Liver (tissue), 9 donors: ENCODE data around the gene PTPRN2. TPM values are rescaled to one million over a fixed set of nuclear protein-coding genes. Genes with fewer than 3 reads are reported as not detected.

ENCODE experiments used
- DNase-seq: peaks from one replicate; pipeline ENCODE4 v3.0.0-alpha.2; 2017; ENCODE audit warnings: low spot score
- H3K27ac ChIP-seq, 2 donors: one replicate each; pipeline ENCODE4 v1.7.0; 2013; ENCODE audit warnings: inconsistent platforms in 2 of 2, low read length in 2 of 2, control low read depth in 1 of 2, low read depth in 1 of 2, mild to moderate bottlenecking in 1 of 2
- H3K27me3 ChIP-seq, 4 donors: one replicate each; pipeline versions ENCODE4 v1.6.1 to v1.7.0; 2013; ENCODE audit warnings: low read length in 3 of 4, inconsistent platforms in 1 of 4, mild to moderate bottlenecking in 1 of 4, moderate library complexity in 1 of 4; ENCODE audit not compliant: control insufficient read depth in 4 of 4, insufficient read depth in 4 of 4
- H3K36me3 ChIP-seq, 4 donors: one replicate each; pipeline versions ENCODE4 v1.6.1 to v1.7.0; 2013; ENCODE audit warnings: low read length in 3 of 4, mild to moderate bottlenecking in 3 of 4, low read depth in 1 of 4, moderate library complexity in 1 of 4; ENCODE audit not compliant: control insufficient read depth in 4 of 4, insufficient read depth in 3 of 4
- H3K4me1 ChIP-seq, 4 donors: one replicate each; pipeline versions ENCODE4 v1.6.1 to v1.7.0; 2013; ENCODE audit warnings: low read length in 3 of 4, mild to moderate bottlenecking in 3 of 4, moderate library complexity in 1 of 4; ENCODE audit not compliant: control insufficient read depth in 4 of 4, insufficient read depth in 4 of 4
- H3K4me3 ChIP-seq, 3 donors: one replicate each; pipeline versions ENCODE4 v1.6.1 to v1.7.0; 2013; ENCODE audit warnings: low read length in 3 of 3, control low read depth in 1 of 3, low read depth in 1 of 3, mild to moderate bottlenecking in 1 of 3
- H3K9ac ChIP-seq, 2 donors: one replicate each; pipeline ENCODE4 v1.7.0; 2013; ENCODE audit warnings: low read length in 2 of 2, mild to moderate bottlenecking in 2 of 2, moderate library complexity in 2 of 2, control low read depth in 1 of 2, low read depth in 1 of 2
- H3K9me3 ChIP-seq, 4 donors: one replicate each; pipeline versions ENCODE4 v1.6.1 to v1.7.0; 2013; ENCODE audit warnings: low read length in 3 of 4; ENCODE audit not compliant: control insufficient read depth in 4 of 4
- EGR1 ChIP-seq, 2 donors: IDR thresholded peaks; 2 replicates each; pipeline ENCODE4 v1.6.1; 2016 to 2018; ENCODE audit warnings: antibody characterized with exemption in 2 of 2, low read depth in 2 of 2
- FOXA1 ChIP-seq: IDR thresholded peaks from 2 replicates; pipeline ENCODE4 v1.6.1; 2016; ENCODE audit warnings: antibody characterized with exemption
- FOXA2 ChIP-seq: IDR thresholded peaks from 2 replicates; pipeline ENCODE4 v1.6.1; 2016; ENCODE audit warnings: antibody characterized with exemption
- GABPA ChIP-seq, 2 donors: IDR thresholded peaks in 1 of 2; conservative IDR thresholded peaks in 1 of 2; 2 replicates each; pipeline ENCODE4 v1.6.1; 2016; ENCODE audit warnings: antibody characterized with exemption in 2 of 2, mild to moderate bottlenecking in 1 of 2, moderate library complexity in 1 of 2
- HNF4A ChIP-seq, 2 donors: conservative IDR thresholded peaks; 2 replicates each; pipeline ENCODE4 v1.6.1; 2016; ENCODE audit warnings: antibody characterized with exemption in 2 of 2, mild to moderate bottlenecking in 2 of 2
- HNF4G ChIP-seq: IDR thresholded peaks from 2 replicates; pipeline ENCODE4 v1.6.1; 2016; ENCODE audit warnings: antibody characterized with exemption
- JUND ChIP-seq, 2 donors: IDR thresholded peaks; 2 replicates each; pipeline ENCODE4 v1.6.1; 2016; ENCODE audit warnings: antibody characterized with exemption in 2 of 2
- NR2F2 ChIP-seq: IDR thresholded peaks from 2 replicates; pipeline ENCODE4 v1.6.1; 2016; ENCODE audit warnings: antibody characterized with exemption
- RAD21 ChIP-seq, 2 donors: IDR thresholded peaks; 2 replicates each; pipeline ENCODE4 v1.6.1; 2016; ENCODE audit warnings: antibody characterized with exemption in 2 of 2, mild to moderate bottlenecking in 2 of 2
- RXRA ChIP-seq, 2 donors: IDR thresholded peaks; 2 replicates each; pipeline ENCODE4 v1.6.1; 2017 to 2018; ENCODE audit warnings: antibody characterized with exemption in 2 of 2, mild to moderate bottlenecking in 1 of 2
- SP1 ChIP-seq: IDR thresholded peaks from 2 replicates; pipeline ENCODE4 v1.6.1; 2018; ENCODE audit warnings: antibody characterized with exemption, mild to moderate bottlenecking
- TAF1 ChIP-seq: conservative IDR thresholded peaks from 2 replicates; pipeline ENCODE4 v1.6.1; 2016; ENCODE audit warnings: antibody characterized with exemption, mild to moderate bottlenecking
- YY1 ChIP-seq: IDR thresholded peaks from 2 replicates; pipeline ENCODE4 v1.6.1; 2016; ENCODE audit warnings: antibody characterized with exemption, mild to moderate bottlenecking
- WGBS: extraction: QIAGEN DNeasy Blood & Tissue Kit; methylation state at CpG from one replicate; pipeline ENCODE4 v1.1.7; 2013; 5-methylcytosine and 5-hydroxymethylcytosine counted together
- polyA plus RNA-seq, 2 donors: library from polyadenylated mRNA; stranded (reverse) in 1 of 2; unstranded in 1 of 2; fragments of 200-250 nt in 1 of 2; fragments of >200 nt in 1 of 2; fragmentation: Nextera tagmentation in 1 of 2; extraction: Ambion mirVana in 1 of 2; gene quantifications; one replicate each; pipeline versions ENCODE4 v1.2.1 to v1.2.3, GENCODE V29; 2013 to 2015
- total RNA-seq, 2 donors: library from RNA; depleted of rRNA; stranded (reverse); fragments of >200 nt; gene quantifications; one replicate each; pipeline ENCODE4 v1.2.3, GENCODE V29; 2014
- TF ChIP-seq, protein P1 (sequence below): fragments of 150-350 bp; IDR thresholded peaks from 2 replicates; pipeline ENCODE4 v1.5.1; 2017; ENCODE audit warnings: improper control_type of control experiment, low read depth, low read length; ENCODE audit not compliant: missing input control
- TF ChIP-seq, protein P2 (sequence below): IDR thresholded peaks from 2 replicates; pipeline ENCODE4 v1.6.1; 2016; ENCODE audit warnings: antibody characterized with exemption
- TF ChIP-seq, protein P3 (sequence below): IDR thresholded peaks from 2 replicates; pipeline ENCODE4 v1.6.1; 2016; ENCODE audit warnings: antibody characterized with exemption
- TF ChIP-seq, protein P4 (sequence below): IDR thresholded peaks from 2 replicates; pipeline ENCODE4 v1.6.1; 2016; ENCODE audit warnings: antibody characterized with exemption
- TF ChIP-seq, protein P5 (sequence below): IDR thresholded peaks from 2 replicates; pipeline ENCODE4 v1.6.1; 2016; ENCODE audit warnings: antibody characterized with exemption, mild to moderate bottlenecking
- donor health status: healthy.
- donor health status: healthy.
- donor health status: healthy.
- donor health status: healthy.
- donor health status: healthy.

Gene PTPRN2
- total and polyA plus RNA-seq, 4 donors, result 0.75 to 1.9 (median 1.1) TPM

DNA sequence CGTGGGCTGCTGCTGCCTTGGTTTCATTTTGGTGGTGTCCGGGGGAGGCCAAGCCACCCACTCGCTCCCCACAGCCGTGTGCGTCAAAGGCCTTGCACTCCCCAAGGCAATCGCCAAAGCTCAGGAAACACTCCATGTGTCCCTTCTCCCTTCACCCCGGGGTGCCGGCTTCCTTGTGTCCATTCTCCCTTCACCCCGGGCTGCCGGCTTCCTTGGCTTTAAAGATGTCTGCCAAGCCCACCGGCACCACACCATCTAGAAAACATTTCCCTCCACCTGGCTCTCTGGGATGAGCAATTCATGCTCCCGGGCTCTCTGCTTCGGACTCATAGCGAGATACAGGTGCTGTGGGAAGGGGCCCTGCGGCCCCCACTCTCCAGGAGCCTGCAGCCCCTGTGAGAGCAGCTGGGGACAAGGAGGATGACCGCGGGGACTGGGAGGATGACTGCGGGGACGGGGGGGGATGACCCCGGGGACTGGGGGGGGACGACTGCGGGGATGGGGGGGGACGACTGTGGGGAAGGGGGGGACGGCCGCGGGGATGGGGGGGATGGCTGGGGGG is 928.7 kb downstream of the PTPRN2 start:
- no peak for DNase-seq
- Histone ChIP-seq H3K4me3 (no peak overlapping the region), H3K36me3 (no peaks in the 10 kb centered on the region), H3K27me3 (no peaks in the 10 kb centered on the region), H3K4me1 (no peaks in the 10 kb centered on the region), H3K9ac (no peak overlapping the region), H3K27ac (no peak overlapping the region), H3K9me3 (no peaks in the 10 kb centered on the region)
- TF ChIP-seq, protein P1, sequence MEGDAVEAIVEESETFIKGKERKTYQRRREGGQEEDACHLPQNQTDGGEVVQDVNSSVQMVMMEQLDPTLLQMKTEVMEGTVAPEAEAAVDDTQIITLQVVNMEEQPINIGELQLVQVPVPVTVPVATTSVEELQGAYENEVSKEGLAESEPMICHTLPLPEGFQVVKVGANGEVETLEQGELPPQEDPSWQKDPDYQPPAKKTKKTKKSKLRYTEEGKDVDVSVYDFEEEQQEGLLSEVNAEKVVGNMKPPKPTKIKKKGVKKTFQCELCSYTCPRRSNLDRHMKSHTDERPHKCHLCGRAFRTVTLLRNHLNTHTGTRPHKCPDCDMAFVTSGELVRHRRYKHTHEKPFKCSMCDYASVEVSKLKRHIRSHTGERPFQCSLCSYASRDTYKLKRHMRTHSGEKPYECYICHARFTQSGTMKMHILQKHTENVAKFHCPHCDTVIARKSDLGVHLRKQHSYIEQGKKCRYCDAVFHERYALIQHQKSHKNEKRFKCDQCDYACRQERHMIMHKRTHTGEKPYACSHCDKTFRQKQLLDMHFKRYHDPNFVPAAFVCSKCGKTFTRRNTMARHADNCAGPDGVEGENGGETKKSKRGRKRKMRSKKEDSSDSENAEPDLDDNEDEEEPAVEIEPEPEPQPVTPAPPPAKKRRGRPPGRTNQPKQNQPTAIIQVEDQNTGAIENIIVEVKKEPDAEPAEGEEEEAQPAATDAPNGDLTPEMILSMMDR, result no peak
- no peak for TF ChIP-seq RAD21 (IDR thresholded peaks at IDR 0.05)
- TF ChIP-seq YY1, result no peak
- TF ChIP-seq, protein P2, sequence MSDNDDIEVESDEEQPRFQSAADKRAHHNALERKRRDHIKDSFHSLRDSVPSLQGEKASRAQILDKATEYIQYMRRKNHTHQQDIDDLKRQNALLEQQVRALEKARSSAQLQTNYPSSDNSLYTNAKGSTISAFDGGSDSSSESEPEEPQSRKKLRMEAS, result no peak
- no peak for TF ChIP-seq GABPA (IDR thresholded peaks at IDR 0.05 in 1 of 2, conservative IDR thresholded peaks at IDR 0.05 in 1 of 2)
- TF ChIP-seq HNF4A (conservative IDR thresholded peaks at IDR 0.05), result no peak
- TF ChIP-seq EGR1 (IDR thresholded peaks at IDR 0.05; ENCODE audit: low read depth in 2 of 2), result no peak
- no peak for TF ChIP-seq FOXA2
- no peak for TF ChIP-seq TAF1
- no peak for TF ChIP-seq HNF4G
- TF ChIP-seq, protein P3, sequence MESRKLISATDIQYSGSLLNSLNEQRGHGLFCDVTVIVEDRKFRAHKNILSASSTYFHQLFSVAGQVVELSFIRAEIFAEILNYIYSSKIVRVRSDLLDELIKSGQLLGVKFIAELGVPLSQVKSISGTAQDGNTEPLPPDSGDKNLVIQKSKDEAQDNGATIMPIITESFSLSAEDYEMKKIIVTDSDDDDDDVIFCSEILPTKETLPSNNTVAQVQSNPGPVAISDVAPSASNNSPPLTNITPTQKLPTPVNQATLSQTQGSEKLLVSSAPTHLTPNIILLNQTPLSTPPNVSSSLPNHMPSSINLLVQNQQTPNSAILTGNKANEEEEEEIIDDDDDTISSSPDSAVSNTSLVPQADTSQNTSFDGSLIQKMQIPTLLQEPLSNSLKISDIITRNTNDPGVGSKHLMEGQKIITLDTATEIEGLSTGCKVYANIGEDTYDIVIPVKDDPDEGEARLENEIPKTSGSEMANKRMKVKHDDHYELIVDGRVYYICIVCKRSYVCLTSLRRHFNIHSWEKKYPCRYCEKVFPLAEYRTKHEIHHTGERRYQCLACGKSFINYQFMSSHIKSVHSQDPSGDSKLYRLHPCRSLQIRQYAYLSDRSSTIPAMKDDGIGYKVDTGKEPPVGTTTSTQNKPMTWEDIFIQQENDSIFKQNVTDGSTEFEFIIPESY, result no peak
- no peak for TF ChIP-seq RXRA (IDR thresholded peaks at IDR 0.05)
- TF ChIP-seq, protein P4, sequence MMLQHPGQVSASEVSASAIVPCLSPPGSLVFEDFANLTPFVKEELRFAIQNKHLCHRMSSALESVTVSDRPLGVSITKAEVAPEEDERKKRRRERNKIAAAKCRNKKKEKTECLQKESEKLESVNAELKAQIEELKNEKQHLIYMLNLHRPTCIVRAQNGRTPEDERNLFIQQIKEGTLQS, result no peak
- TF ChIP-seq JUND (IDR thresholded peaks at IDR 0.05), result no peak
- no peak for TF ChIP-seq FOXA1
- TF ChIP-seq, protein P5, sequence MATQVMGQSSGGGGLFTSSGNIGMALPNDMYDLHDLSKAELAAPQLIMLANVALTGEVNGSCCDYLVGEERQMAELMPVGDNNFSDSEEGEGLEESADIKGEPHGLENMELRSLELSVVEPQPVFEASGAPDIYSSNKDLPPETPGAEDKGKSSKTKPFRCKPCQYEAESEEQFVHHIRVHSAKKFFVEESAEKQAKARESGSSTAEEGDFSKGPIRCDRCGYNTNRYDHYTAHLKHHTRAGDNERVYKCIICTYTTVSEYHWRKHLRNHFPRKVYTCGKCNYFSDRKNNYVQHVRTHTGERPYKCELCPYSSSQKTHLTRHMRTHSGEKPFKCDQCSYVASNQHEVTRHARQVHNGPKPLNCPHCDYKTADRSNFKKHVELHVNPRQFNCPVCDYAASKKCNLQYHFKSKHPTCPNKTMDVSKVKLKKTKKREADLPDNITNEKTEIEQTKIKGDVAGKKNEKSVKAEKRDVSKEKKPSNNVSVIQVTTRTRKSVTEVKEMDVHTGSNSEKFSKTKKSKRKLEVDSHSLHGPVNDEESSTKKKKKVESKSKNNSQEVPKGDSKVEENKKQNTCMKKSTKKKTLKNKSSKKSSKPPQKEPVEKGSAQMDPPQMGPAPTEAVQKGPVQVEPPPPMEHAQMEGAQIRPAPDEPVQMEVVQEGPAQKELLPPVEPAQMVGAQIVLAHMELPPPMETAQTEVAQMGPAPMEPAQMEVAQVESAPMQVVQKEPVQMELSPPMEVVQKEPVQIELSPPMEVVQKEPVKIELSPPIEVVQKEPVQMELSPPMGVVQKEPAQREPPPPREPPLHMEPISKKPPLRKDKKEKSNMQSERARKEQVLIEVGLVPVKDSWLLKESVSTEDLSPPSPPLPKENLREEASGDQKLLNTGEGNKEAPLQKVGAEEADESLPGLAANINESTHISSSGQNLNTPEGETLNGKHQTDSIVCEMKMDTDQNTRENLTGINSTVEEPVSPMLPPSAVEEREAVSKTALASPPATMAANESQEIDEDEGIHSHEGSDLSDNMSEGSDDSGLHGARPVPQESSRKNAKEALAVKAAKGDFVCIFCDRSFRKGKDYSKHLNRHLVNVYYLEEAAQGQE, result no peak
- no peak for TF ChIP-seq SP1
- no peak for TF ChIP-seq NR2F2
- WGBS, result 85% methylated on average over 26 of the region's 26 CpGs
